GF-D8 (cell line): ENCODE data around the gene DHRS12.
"Not testable (repeated sequence)": the region's sequence is repeated elsewhere in the genome, so short reads cannot be mapped to it uniquely, and the experiment has no call there.

Source experiments
- DNase-seq: peaks from one replicate; lab custom pipeline; 2025; lab: John Stamatoyannopoulos, UW

DHRS12 gene

DNA sequence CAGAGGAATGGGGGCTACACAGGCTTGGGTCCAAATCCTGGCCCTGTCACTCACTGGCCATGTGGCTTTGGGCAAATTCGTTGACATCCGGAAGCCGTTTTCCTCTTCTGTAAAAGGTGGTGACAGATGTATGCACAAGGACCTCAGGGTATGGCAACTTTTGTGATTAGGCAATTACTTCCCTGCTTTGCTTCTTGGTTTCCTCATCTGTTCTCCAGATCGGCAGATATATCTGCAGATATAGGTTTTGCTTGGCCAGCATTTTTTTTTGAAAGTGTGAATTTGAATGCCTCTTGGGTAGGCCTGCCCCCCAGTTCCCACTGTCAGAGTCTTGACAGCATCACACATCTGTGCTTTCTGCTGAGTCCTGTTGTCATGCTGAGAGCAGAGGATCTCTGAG lies 23.3 kb upstream of the DHRS12 start:
- DNase-seq, result peak; percentile 88

DNA sequence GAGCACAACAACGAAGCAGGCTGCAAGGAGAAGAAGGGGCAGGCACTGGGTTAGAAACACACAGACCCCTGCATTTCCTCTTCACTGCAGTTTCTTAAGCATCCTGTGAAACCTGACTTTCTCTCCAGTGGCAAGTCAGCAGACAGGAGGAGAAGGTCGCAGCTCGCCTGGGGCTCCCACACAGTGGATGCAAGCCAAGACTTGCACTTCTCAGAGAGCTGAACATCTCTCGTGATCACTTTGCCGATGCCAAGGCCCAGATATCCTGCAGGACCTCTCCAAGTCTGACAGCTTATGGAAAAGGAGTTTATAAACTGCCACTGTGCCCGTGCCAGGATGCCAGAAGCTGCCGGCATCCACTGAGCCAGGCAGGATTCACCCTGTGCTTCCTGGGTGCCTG lies 22.6 kb upstream of the DHRS12 start:
- DNase-seq, result no peak

DNA sequence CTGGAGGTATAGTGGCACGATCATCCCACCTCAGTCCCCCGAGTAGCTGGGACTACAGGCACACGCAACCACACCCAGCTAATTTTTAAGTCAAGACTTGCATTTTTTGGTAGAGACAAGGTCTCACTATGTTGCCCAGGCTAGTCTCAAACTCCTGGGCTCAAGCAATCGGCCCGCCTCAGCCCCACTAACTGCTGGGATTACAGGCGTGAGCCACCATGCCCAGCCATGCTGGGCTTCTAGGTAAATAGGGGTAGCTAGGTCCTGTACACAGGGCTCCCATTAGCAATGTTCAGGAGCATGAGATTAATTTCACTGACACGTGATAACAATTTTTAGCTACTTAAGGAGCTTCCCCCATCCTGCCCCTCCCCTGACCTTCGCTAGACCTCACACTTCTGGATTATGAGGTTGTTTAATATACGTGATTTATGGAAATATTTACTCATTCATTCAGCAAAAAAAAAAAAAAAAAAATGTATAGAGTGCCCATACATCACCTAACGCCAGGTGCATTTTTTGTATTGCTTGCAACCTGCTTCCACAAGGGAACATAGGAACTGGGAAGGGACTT lies 21.8 kb upstream of the DHRS12 start:
- no peak for DNase-seq

DNA sequence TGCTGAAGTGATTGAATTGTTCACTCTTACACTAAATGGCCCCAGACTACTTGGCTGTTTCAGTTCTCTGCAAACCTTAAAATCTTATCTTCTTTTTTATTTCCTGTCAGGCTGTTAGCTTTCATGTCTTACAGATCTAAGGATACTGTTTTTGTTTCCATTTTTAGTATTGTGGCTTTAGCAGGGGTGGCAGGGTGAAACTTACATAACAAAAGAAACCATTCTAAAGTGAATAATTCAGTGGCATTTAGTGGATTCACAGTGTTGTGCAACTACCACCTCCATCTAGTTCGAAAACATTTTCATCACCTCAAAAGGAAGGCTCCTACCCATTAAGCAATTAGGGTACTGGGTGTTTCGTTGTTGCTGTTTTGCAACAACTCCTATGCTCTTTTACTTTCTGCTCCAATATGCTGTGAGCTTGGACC lies 21.2 kb upstream of the DHRS12 start:
- peak; percentile 95 for DNase-seq

DNA sequence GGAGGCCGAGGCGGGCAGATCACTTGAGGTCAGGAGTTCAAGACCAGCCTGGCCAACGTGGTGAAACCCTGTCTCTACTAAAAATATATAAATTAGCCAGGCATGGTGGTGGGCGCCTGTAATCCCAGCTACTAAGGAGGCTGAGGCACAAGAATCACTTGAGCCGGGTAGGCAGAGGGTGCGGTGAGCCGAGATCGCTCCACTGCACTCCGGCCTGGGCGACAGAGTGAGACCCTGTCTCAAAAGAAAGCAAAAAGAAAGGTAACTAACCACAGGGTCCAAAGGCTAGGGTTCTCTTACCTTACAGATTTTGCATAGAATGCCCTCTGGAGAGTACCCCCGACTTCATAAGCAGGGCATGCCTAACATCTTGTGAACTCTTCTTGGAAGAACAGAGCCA lies 20.7 kb upstream of the DHRS12 start:
- DNase-seq, result not testable (repeated sequence)

DNA sequence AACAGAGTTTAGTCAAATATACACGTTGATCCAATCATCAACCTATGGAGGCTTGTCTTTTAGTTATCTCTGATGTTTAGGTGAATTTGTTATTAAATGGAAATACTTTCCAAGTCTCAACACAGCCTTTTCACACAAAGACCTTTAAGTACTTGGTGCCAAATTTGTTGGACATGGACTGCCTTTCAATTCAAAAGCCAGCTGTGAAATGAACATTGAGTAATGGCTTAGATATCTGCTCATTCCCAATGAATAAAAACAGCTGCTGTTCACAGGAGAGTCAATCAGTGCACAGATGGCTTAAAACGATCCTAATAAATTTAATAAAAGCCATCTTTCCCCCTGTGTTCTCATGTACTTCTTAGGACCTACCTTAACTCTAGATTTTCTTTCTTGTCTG lies 19.9 kb upstream of the DHRS12 start:
- no peak for DNase-seq

DNA sequence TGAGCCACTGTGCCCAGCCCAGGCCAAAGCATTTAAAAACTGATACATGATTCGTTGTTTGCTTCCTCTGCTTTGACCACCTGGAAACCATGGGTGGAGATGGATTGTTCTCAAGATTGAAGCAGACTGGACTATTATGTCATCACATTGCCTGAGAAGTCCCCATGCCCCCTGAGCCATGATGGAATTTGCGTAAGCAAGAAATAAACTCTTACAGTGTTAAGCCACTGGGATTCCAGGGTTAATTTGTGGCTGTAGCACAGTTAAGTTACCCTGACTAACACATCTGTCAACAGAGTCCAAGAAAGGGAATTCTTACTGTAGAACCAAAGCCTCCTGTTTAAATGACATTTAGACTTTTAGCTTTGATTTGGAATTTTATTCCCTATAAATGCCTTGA lies 19.4 kb upstream of the DHRS12 start:
- DNase-seq, result no peak

DNA sequence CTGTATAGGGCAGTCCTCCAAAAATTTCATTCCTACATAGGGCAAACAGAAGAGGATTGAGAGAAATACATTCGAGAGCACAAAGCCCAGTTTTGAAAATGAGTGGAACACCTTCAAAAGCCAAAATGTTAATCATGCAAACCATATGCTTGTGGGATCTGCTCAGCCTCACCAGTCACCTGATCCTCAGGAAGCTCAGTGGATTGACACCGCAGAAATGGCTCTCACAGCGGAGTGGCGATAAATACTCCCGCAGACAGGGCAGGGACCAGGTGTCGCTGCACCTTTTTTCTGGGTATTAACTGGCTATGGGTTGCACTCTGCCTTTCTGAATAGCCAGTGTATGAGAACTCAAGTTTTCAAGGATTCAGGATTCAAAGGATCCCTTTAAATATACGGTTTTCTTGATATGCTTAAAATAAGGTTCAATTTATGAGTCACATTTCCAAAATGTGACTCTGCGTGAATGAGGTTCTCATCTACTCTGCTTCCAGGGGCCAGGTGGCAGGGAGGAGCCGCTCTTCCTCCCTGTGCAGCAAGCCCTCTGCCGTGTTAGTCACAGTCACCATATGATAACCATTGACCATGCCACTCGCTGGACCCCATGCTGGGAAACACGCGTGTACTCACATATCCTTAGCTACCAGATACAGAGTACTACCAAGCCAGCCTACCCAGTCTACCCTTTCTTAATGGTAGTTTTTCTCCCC lies 18.3 kb upstream of the DHRS12 start:
- DNase-seq, result no peak

DNA sequence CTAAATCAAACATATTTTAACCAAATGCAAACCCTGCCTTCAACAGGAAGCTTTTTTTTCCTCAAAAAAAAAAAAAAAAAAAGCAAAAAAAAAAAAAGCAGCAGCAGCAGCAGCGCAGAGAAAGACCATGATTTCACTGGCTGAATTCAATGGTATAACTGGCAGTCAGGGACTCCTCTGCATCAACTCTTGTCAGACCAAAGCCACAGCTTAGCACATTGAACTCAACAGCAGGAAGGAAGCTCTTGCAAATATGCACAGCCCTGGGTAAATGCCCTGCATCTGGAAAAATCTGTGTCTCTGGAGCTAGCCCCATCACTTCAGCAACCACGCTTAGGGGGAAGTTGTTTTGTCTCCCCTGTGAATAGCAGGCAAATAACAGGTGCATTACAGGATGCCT lies 17.6 kb upstream of the DHRS12 start:
- DNase-seq, result peak; percentile 91

DNA sequence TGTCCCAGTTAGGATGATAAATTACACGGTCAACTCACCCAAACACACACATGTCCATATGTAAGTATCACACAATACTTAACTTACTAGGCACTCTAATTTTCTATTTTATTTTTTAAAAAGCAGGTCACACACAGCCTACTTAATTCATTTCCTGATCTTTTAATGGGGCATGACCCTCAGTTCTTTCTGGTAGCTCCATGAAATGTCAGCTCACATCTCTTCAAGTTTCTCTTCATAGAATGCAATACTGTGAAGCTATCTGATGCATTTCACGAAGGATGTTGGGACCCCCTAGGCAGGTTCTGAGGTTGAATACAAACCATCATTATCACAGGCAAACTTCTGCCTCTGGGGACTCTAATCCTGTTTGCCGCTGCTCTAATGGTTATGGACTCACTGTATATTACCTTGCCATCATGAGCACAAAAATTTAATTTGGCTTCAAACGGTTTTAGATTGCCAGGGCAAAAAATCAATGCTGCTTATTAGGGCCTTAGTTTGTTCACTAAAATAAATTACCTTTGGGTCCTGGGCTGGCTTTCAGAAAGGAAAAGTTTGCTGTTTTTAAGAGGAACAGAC lies 16.1 kb upstream of the DHRS12 start:
- DNase-seq, result no peak

DNA sequence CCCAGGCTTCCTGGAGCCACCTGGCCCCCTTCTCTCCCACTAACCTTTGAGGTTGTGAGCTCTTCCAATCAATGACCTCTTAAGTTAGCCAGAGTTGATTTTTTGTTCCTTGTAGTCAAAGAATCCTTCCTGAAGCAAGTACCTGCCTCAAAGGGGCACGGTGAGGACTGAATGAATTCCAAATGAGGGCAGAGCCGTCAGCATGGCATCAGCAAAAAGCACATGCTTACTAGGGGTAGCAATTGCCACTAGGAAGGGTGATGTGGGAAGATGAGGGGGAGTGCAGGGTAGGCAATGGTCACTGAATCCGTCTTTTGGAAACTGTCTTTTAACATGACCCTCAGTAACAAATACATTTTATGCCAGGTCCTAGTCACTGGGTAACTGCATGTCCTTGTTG lies 15.6 kb upstream of the DHRS12 start:
- no peak for DNase-seq

DNA sequence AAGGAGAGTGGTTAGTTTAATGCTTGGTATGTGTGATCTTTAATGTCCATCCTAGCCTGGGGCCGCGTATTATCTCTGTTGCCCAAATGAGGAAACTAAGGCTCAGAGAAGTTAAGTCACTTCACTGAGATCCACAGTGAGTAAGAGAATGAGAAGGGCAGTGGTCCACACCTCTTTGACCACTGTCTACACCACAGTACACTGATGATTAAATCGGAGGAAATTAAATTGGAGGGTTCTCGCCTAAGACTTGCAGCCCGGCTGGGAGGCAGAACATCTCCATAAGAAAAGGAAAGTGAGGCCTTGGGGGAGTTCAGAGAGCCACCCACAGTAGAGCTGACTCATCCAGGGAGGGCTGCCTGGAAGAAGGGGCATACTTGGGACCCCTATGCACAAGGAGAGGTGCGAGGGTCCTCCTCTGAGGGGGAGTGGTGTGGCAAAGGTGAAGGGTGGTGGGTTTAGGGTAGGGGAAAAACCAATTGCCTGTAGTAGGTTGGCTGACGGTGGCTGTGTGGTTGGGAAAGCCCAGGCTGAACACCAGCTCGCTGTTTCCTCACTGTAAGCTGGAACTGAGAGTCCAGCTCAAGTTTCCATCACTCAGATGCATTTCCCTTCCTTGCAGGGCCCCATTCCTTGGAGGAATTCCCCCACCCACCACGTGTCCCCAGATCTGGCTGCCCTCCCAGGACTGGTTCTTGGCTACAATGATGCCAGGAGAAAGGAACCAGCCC lies 15.0 kb upstream of the DHRS12 start:
- DNase-seq, result no peak

DNA sequence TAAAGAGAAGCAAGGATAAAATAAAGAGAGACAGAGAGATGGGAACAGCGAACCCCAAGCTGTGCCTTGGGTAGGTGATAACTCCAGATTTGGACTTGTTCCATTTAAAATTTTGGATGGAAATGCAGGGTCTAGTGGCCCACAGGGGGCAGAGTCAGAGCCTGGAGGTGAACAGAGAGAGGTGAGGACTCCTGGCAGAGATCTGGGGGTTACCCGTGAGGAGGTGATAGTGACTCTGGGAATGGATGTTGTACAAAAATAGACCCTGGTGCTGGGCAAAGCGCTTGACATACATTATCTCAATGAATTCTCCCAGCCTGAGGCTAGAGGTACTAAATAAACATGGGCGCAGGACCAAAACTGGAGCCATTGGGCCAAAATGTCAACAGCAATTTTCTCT lies 14.3 kb upstream of the DHRS12 start:
- no peak for DNase-seq

DNA sequence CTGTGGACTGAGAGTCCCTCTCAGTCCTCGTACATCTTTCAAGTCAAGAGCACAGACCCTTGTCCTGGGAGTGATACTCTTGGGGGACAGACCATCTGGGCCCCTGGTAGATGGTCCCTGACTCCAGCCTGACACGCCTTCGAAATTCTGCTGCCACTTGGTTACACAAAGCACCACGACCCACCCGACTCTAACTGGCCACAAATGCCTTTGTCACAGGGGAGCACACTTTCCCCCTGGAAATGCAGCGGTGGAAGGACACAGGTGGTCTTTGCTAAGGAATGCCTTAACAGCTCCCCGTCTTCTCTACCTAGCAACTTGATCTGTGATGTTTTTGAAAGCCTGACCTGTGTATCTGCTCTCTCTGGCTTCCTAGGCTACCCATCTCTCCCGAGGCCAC lies 13.8 kb upstream of the DHRS12 start:
- no peak for DNase-seq

DNA sequence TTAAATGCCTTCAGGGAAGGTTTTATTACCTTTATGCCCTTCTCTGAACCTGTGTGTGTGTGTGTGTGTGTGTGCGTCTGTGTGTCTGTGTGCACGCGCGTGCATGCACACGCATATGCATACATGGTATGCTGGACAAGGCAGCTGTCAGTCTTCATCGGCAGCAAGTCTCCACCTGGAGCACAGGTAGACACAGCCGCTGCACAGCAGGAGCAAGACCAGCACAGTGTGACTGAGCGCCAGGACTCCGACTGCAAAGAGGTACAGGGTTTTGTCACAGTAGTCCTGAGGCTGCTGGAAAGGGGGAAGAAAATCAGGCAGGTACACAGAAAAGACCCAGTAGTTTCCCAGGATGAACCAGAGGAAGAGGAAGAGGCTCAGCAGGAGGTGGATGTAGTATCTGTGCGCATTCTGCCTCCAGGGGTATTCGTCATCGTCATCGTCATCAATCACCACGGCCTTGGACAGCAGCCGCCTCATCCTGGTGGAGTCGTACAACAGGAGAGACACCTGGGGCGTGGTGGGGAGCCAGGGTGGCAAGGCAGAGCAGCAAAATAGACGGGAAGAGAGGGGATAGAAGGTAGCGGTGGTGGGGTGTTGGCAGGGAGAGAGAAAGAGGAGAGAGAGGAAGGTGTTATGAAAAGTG lies 12.8 kb upstream of the DHRS12 start:
- DNase-seq, result no peak

DNA sequence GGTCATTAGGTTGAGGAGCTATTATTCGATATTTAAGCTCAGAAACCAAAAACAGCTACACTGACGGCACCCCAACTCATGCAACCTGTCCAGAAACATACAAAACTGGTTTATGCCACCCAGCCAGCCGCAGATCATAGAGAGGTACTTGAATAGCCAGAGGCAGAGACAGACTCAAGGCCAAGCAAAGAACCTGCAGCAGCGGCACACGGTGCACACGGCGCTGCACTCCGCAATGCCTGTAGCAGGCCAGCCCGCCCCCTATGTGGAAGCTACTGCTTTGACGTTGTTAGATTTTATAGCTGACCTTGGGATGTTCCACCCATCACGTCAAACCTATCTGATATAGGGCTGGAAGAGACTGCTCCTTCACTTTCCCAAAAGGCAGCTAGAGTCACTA lies 11.9 kb upstream of the DHRS12 start:
- no peak for DNase-seq

DNA sequence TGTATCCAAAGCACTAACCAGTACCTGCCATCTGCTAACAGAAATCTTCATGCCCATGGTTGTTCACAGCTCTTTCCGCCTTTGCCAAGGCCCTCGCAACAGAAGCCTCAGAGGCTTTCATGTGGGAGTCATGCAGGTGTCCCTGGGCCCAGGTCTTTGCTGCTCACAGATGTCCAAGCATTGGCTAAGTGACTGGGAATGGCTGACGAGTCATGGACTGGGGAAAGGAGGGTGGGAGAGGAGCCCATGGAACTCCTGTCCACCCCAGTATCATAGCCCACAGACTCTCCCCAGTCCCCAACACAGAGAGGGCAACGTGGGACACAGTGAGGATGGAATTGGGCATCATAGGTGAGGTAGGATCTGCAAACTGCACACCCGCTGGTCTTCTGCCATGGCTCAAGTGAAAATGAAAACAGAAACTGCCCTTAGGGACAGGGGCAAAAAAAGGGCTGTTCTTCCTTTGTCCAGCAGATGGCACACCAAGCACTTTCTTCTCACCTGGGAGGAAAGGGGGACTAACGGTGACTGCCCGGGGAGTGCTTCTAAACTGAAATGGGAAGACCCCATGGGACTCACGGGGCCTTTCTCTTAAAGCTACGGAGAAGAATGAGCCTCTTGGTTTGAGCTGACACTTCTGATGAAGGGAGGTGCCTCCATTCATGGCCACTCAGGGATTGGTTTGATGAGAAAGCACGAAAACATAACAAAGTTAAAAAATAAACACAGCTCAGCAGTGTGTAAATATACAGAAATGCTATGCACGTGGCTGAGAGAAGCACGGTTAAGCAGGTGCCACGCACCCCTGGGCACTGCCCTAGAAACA lies 11.1 kb upstream of the DHRS12 start:
- DNase-seq, result peak; percentile 27

DNA sequence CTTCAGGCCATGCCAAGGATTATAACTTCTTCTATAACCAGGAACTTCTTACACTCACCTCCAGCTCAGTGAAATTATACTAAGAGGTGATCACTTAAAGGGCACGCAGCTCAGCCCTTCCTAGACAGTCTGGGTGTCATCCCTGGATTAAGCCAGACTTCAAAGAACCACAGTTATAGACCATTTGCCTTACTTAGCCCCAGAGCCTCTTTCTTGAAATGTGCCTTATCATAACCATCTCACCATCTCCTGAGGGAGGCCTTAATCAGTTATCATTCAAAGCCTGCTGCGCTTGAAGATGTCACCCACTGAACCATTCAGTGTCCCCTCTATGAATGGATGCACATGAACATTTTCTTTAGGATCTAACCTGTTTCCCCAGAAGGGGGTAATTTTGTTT lies 10.1 kb upstream of the DHRS12 start:
- DNase-seq, result no peak

DNA sequence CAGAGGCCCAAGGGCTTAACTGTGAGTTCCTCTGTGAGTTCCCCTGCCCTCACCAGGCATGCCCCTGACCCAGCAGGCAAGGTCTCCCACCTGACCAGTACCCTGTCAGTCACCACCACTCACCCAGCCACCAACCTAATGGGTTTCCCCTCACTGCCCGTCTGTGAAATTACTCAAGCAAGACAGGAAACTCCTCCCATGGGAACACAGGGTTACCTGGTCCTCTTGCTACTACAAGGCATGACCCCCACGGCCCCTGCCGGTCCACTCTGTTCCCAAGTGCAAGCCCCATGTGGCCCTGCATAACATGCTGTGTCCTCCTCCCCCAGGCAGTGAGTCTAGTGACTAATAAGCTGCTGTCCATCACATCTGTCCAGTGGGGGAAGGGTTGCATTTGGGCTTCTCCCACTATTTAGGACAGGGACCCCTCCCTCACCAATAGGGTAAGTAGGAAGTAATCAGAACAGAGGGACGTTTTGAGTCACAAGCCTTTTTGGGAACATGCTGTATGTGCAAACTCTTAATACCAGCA lies 8.0 kb upstream of the DHRS12 start:
- DNase-seq, result no peak

DNA sequence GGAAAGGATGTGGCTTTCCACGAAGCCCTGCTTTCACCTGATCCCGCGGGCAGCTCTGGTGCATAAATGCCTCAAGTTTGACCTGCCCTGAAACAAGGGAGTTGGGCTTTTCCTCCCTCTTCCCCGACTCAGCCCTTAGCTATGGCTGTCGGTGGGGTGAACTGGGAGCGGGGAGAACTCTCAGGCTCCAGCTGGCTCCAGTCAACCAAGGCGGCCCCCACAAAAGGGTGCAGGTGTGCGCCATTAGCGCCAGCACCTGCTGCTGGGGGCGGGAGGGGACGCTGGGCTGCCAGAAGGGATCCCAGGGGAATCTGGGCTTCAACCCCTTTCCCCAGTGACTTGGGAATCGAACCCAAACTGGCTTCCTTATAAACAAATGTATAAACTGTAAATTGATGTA lies 7.1 kb upstream of the DHRS12 start:
- DNase-seq, result no peak

DNA sequence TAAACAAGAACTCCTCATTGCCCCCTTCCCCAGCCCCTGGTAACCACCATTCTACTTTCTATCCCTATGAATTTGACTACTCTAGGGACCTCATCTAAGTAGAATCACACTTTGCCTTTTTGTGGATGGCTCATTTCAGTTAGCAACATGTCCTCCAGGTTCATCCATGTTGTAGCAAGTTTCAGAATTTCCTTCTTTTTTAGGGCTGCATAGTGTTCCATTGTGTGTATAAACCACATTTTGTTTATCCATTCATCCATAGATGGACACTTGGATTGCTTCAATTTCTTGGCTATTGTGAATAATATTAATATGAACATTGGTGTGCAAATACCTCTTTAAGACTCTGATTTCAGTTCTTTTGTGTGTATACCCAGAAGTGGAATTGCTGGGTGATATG lies 4.8 kb upstream of the DHRS12 start:
- DNase-seq, result no peak

DNA sequence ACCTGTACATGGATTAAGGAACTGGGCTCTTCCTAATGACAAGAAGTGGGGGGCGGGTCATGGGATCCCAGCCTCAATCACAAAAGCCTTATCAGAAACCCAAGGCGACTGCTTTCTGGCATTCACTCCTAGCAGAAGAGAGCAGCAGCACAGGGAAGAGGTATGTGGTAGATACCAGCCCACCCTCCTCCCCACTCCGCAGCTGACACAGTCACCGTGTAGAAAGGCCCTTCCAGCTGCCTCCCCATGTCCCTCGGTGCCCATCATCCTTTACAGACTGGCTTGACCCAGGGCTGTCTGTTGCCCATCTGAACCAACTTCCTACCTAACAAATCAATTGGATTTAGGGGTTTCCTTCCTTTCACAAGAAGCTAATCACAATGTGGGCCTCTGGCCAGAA lies 3.1 kb upstream of the DHRS12 start:
- DNase-seq, result no peak
